Suppressor macrophage (primary cell): ENCODE data around the gene SLIT3.

Experiments used
- DNase-seq, 4 experiments: peaks; one replicate each; pipeline ENCODE4 v3.0.0-alpha.2; 2020 to 2022

The SLIT3 gene

GRCh38 chr5:168816661-168817060, 484.3 kb downstream of the SLIT3 start:
- DNase-seq = no peak

GRCh38 chr5:168813184-168813968, 487.6 kb downstream of the SLIT3 start:
- DNase-seq = no peak

GRCh38 chr5:168810641-168811040, 490.3 kb downstream of the SLIT3 start:
- DNase-seq = no peak

GRCh38 chr5:168809218-168809617, 491.7 kb downstream of the SLIT3 start:
- DNase-seq = no peak

GRCh38 chr5:168808051-168808616, 492.8 kb downstream of the SLIT3 start:
- no peak for DNase-seq

- DNase-seq = no peak
Measured at GRCh38 chr5:168807287-168807686, 493.7 kb downstream of the SLIT3 start.

GRCh38 chr5:168803541-168803940, 497.4 kb downstream of the SLIT3 start:
- no peak for DNase-seq

GRCh38 chr5:168802337-168802736, 498.6 kb downstream of the SLIT3 start:
- DNase-seq = no peak

GRCh38 chr5:168801567-168801966, 499.4 kb downstream of the SLIT3 start:
- no peak for DNase-seq

- DNase-seq = no peak
Measured at GRCh38 chr5:168800701-168801100, 500.2 kb downstream of the SLIT3 start.

GRCh38 chr5:168798065-168799023, 502.6 kb downstream of the SLIT3 start:
- DNase-seq = peak; percentile 37 to 71 (median 65)

GRCh38 chr5:168796593-168797580, 504.1 kb downstream of the SLIT3 start:
- DNase-seq = no peak

GRCh38 chr5:168796000-168796399, 504.9 kb downstream of the SLIT3 start:
- no peak for DNase-seq

- DNase-seq = peak; percentile 92 to 96 (median 92)
Measured at GRCh38 chr5:168793841-168794837, 506.8 kb downstream of the SLIT3 start.

- DNase-seq = no peak
Measured at GRCh38 chr5:168792678-168793077, 508.3 kb downstream of the SLIT3 start.

GRCh38 chr5:168790671-168791250, 510.2 kb downstream of the SLIT3 start:
- peak; percentile 33 to 79 (median 57) for DNase-seq

- peak; percentile 40 to 67 (median 57) for DNase-seq
Measured at GRCh38 chr5:168790002-168790635, 510.8 kb downstream of the SLIT3 start.

- DNase-seq = no peak
Measured at GRCh38 chr5:168788786-168789185, 512.2 kb downstream of the SLIT3 start.

- DNase-seq = no peak
Measured at GRCh38 chr5:168788107-168788506, 512.8 kb downstream of the SLIT3 start.

- no peak for DNase-seq
Measured at GRCh38 chr5:168786147-168786546, 514.8 kb downstream of the SLIT3 start.
